T-helper 1 cell (primary cell): ENCODE data around the gene SH3YL1.
A peak's percentile ranks its signal among the peaks of the same experiment; 100 is the strongest.

Experiments used
- DNase-seq, 5 donors: peaks; one replicate each; pipeline ENCODE4 v3.0.0-alpha.2; 2012 to 2020

SH3YL1 gene

DNA sequence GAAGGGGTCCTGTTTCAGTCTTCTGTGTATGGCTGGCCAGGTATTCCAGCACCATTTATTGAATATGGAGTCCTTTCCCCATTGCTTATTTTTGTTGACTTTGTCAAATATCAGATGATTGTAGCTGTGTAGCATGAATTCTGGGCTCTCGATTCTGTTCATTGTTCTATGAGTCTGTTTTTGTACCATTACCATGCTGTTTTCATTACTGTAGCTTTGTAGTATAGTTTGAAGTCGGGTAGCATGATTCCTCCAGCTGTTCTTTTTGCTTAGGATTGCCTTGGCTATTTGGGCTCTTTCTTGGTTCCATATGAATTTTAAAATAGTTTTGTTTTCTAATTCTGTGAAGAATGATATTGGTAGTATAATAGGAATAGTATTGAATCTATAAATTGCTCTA is 6.0 kb downstream of the SH3YL1 start:
- no peak for DNase-seq

DNA sequence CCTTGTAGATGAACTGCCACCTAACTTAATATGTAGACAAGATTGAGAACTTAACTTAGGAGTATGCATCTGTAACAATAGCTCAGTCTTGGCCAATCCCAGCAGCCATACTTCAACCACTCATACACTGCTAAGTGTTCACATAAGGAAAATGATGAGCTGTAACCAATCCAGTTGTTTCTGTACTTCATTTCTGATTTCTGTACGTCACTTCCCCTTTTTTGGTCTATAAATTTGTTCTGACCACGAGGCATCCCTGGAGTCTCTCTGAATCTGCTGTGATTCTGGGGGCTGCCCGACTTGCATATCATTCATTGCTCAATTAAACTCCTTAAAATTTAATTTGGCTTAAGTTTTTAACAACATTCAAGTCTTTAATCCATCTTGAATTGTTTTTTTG is 6.4 kb downstream of the SH3YL1 start:
- no peak for DNase-seq

DNA sequence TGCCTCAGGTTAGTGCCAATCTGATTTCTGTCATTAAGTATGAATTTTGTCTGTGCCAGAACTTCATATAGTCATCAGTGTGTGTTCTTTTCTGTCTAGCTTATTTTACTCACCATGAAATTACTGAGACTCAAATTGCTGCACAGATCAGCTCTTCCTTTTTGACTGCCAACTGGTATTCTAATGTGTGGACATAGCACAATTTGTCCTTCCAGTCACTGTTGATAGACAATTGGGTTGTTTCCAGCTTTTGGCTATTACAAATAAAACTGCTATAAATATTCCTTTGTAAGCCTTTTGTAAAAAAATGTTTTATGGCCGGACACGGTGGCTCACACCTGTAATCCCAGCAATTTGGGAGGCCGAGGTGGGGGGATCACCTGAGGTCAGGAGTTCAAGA is 7.7 kb downstream of the SH3YL1 start:
- no peak for DNase-seq

DNA sequence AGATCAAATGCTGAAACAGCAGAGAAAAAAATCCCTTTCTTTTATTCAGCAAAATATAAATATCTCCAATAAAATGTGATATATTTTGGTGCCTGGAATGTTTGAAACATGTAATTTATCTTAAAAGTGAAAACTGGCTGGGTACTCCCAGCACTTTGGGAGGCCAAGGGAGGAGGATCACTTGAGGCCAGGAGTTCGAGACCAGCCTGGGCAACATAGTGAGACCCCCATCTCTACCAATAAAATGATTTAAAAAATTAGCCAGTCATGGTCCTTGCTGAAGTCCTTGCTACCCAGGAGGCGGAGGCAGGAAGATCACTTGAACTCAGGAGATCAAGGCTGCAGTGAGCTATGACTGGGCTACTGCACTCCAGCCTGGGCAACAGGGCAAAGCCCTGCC is 8.6 kb downstream of the SH3YL1 start:
- no peak for DNase-seq

DNA sequence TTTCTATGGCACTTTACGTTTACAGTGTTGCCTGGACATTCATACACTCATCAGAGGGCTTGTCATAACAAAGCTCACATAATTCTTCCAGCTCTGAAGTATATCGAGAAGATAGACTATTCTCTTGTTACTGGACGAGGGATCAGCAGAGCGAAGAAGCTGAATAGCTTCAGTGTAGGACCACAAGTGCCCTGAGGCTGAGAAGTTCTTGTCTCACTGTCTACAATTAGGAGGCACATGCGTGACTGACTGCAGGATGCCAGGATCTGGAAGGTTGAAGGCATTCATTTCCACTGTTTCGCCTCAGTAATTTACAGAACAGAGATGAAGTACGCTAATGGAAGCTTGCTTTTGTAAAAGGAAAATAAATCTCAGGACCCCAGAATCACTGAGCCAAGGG is 9.6 kb downstream of the SH3YL1 start:
- no peak for DNase-seq

DNA sequence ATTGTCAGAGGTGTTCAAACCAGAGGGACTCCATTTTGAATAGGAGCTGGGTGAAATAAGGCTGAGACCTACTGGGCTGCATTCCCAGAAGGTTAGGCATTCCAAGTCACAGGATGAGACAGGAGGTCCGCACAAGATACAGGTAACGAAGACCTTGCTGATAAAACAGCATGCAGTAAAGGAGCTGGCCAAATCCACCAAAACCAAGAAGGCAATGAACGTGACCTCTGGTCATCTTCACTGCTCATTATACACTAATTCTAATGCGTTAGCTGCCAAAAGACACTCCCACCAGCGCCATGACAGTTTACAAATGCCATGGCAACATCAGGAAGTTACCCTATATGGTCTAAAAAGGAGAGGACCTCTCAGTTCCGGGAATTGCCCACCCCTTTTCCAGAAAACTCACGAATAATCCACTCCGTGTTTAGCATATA is 10.6 kb downstream of the SH3YL1 start:
- no peak for DNase-seq

DNA sequence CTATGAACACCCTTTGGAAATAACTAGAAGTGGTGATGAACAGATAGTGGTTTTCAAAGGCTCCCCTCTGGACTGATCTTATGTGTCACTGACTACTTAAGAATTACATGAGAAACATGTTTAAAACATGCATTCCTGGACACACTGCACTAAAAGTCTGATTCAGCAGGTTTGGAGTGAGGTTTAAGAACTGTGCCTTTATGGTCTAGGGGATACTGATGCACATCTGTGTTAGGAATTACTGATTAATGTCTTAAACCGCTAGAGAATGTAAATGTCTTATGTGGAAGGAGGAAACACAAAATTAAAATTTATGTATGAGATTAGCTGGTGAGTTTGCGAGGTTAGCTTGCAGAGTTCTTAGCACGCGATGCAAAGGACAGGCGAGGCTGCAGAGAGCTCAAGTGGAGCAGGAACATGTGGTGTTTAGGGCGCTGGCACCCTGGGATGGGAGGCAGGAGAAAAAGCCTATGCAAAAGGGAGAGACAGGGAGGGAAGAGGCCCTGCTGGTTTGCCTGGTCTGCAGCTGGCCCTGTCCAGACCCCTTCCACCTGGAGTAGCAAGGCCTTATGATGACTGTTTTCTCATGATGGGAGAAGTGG is 11.7 kb downstream of the SH3YL1 start:
- no peak for DNase-seq

DNA sequence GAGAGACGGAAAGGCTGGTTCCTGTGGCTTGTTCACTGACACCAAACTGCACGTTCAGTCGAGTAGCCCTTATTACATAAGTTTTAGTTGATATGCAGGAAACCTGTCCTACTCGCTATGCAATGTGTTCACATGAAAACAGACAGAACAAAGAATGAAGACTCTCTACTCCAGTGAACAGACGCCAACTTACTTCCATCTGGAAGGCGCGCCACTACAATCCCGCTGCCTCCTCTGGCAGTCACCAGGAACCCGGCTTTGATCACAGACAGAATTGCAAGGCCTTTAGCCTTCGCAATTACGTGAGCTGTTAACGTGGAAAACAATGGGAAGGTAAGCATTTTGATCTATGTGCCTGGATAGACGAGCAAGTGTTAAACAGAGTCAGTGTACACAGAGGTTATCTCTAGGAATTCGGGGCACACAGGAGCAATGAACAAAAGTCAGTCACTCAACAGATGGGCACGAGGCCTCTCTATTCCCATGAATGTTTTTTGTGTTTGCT is 14.2 kb downstream of the SH3YL1 start:
- DNase-seq = no peak

DNA sequence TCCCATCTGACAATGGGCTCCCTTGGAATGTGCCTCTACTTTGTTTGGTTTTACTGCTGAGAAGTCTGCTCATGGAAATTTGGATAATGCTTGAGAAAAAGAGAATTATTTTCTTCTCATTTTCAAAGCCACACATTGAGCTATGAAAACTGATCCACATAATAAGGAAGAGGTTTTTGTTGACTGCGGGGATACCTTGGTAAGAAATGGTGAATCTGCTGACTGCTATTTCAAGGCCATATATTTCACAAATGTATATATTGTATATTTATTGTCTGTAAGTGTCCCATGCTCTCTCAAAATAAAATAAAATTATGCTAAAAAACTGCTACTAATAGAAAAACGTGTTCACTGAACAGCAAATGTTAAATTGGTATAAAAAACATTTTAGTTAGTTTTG is 15.1 kb downstream of the SH3YL1 start:
- no peak for DNase-seq

DNA sequence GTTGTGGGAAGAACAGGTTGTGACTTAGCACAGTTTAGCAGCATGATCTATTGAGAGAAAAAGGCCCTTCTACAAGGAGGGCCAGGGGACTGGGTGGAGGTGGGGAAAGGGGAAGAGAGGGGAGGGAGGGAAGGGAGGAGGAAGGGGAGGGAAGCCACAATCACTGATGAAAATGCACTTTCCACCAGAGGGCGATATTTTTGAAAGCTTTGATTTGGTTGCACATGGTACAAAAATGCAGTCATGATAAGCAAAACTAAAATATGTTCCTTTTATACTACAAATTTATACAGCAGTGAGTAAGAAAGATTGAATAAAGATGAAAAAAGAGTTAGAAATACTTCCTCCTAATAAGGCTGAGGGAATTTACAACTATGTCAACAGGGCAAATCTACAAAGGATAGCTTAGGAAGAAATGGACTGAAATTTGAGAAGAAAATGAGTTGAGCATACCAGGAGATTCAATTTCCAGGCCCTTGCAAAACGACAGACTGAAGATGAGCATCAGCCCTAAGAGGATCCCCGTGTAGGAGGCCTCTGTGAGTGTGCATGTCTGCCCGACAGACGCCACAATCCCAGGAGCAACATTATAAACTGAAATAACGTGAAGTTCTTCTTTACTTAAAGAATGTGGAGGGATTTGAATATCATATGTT is 17.2 kb downstream of the SH3YL1 start:
- peak in 3 of 5 donors; percentile 24 to 33 (median 32) for DNase-seq

DNA sequence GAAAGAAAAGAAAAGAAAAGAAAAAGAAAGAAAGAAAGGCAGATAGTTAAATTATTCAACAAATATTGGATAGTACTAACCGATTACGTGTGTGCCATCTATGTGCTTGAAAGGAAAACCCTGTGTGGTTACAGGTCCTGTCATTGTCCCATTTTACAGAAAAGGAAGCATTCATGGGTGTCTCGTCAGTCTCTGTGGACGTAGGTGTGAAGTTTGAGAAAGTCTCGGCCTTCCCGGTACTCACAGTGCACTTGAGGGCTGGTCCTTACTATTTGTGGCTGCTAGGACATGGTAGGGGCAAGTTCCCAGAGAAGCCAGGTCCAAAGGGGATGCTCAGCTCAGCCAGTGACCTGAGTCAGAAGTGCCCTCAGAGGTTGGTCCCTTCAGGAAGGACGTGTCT is 19.3 kb downstream of the SH3YL1 start:
- DNase-seq = no peak

DNA sequence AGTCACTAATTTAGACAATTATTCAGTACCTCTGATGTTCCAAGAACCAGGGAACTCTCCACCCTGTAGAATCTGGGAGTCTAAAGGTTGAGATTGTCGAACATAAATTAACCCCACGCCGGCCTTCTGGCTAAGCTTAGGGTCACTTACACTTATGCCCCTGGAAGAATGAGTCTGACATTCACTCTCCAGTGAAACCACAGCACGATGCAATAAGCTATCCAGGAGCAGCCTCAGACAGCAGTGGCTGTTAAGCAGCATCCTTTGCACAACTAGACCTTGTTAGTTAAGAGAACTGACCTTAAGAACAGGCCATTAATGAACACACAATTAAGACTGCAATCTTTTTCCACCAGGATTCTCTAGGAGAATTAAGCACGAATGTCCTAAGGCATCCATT is 25.0 kb downstream of the SH3YL1 start:
- DNase-seq = no peak

DNA sequence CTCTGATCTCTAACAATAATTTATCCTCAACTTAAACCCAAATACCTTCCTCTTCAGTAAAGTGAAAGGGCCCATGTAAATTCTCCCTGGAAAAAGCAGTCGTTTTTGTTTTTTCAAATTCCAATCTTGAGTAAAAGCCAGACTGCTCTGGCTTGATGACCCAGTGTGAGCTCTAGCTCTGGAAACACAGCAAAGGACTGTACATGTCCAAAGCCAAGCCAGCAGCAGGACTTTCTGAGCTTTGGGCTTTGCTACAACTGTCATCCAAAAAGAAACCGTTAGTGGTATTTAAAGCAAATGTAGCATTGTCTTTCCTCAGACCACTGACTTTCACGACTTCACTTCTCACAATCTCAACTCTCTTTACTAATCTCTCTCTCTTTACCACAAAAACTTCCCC is 25.4 kb downstream of the SH3YL1 start:
- no peak for DNase-seq

DNA sequence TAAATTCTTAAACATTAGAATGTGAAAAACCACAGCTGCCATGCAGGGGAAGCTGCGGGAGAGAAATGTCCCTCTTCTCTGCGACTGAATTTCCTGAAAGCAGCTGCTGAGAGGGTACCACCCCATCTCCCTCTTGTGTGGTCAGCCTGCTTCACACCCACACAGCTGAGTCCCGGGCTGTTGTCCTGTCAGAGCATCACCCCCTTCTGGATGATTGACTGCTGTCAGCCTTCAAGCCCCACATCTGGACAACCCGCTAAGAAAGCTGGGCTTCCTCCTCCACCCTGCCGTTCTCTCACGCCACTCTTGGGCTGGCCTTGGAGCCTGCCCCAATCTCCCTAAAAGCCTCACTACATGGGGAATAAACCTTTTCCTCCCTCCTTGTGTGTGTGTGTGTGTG is 26.0 kb downstream of the SH3YL1 start:
- no peak for DNase-seq

DNA sequence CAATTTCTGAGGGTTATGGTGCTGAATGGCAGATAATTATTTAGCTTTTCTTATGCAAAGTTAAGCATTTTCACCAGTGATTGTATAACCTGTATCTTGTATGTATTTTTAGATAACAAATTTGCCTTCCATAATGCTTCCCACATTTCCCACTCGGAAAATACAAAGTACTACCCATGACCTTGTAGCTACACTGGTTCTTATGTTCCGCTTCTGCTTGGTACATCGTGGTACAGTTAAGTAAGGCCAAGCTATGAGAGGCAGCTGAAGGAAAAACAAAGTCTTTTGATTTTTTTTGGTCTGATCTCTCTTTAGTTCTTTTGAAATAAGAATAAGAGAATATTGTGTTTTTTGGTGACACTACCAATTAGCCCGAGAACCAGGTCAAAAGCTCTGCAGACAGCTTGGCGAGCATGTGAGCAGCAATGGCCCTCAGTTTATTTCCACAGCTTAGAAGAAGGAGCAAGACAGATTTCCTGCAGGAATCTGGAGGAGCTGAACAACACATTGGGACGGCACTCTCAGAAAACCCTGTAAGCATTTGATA is 26.8 kb downstream of the SH3YL1 start:
- no peak for DNase-seq

DNA sequence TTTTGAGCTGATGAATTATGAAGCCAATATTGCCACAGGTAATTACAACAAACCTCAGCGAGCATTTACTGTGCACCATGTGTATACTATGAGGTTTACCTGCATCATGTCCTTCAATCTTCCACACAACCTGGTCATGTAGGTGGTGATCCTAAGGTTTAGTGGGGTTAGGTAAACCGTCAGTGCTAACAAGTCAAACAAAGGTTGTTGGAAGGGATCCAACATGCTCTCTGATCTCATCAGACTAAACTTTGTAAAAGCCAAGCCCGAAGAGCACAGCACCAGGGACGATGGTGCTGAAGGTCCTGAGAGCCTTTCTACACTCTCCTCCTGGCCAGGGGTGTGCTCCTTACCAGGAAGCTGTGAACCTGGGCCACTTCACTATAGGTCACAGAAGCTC is 29.4 kb downstream of the SH3YL1 start:
- DNase-seq = no peak

DNA sequence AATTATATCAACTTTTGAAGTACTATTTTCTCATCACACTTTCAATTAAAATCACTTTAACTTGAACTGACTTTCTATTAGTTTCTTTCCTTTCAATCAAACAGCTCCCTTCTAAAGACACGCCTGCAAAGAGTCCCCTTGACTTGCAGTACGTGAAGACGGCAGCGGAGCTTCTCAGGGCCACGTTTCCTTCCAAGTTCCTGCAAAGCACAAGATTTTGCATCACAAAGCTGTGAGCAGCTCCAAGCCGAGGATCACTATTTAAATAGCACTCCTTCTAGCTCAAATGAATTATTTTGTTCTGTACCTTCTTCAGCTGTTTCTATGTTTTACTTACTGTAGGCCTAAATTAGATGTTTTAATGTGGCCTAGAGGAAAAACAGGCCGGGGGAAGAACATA is 30.8 kb downstream of the SH3YL1 start:
- no peak for DNase-seq

DNA sequence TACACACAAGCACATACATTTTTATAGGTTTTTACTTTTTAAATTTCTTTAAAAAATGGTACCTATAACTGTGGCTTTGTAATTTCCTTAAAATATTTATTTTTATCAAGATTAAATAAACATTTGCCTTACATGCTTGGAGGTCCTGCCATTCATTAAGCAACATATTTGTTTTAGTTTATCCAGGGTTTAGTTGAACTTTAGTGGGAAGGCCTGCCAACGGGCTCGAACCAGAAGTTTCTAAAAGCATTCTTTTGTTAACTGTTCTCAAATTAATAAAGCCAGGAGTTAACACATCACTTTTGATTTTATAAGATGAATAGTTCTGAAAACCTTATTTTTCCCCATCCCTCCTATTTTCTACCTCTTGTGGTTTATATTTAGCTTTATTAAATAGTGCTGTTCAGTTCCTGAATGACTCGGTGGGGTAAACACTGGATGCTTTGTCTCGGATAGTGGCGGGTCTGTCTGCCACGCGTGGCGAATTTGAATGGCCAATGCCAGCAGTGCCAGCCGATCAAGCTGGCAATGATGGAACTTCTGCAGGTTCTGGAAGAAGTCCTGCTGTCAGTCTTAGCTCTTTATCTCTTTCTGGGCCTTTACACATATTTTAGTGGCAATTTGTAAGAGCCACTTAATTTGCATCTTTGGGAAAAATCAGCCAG is 32.2 kb downstream of the SH3YL1 start:
- DNase-seq = no peak

DNA sequence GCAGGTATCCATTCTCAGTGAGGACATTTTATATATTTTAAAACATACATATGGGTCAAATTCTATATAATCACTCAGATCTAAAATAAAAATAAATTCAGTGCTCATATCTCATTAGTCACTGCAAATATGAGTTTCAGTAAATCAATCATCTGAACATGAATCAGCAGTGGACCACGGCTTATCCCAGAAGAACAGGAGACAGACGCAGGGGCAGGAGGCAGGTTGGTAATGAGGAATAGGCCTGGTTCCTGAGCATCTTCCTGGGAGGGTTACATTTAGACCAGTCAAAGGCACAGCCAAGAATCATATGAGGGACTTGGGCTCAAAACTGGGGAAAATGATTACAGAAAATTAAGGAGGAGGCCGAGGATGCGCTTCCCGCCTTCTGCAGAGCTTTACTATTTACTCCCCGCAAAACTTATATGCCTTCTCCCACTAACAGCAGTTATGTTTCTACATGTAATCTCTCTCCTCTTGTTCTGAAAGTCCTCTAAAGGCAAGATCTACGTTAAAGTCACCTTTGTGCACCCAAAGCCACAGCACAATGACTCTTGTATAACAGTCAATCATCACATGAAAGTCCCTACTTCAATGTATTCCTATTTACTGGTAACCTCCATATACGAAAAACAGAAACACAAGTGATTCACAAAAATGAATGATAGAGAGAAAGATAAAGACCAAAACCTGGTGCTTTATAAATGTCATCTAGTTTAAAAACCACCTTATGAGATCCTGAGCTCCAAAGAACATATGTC is 35.1 kb downstream of the SH3YL1 start:
- no peak for DNase-seq

DNA sequence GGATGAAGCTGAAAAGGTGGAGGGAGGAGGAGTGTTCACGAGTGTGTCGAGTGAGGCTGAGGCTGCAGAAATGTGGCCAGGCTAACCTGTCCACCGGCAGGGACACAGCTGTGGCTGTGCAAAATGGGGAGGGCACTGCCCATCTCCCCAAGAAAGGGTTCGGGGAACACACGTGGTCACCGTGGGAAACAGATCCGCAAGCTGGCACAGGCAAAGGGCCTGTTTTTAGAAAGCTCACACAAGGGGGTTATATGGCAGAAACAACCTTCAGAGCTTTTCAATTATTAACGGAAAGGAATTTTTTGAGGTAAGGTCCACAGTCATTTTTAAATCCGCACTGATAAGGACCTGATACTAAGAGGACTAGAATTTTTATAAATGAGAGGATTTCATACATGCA is 35.7 kb downstream of the SH3YL1 start:
- no peak for DNase-seq

DNA sequence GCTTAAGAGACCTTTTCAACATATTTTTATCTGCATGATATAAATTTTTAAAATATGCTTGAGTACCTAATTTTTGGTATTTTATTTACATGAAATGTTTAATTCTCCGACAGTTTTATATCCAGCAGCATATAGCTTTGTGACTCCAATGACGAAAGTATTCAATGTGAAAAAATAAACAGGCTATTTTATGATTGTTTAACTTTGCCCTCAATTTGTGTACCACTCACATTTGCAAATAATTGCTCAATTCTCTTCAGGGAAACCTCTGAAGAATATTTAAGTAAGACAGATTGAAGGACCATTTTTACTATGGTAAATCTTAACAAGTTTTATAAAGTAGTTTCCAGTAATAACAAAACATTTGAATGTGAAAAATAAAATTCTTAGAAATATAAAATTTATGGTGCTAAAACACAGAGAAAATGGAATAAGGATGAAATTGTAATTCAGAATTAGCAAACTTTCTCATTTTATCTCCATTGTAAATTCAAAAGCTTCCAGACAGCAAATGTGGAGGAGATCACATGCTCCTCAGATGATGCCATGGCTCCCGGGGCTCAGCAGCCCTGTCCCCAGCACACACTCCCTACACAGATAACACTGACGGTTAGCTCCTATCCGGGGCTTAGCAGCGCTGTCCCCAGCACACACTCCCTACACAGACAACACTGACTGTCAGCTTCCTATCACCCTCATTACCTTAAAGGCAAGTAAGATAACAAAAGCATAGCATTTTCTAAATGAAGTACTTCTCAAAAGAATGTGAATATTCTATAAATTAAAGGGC is 39.7 kb downstream of the SH3YL1 start:
- no peak for DNase-seq

DNA sequence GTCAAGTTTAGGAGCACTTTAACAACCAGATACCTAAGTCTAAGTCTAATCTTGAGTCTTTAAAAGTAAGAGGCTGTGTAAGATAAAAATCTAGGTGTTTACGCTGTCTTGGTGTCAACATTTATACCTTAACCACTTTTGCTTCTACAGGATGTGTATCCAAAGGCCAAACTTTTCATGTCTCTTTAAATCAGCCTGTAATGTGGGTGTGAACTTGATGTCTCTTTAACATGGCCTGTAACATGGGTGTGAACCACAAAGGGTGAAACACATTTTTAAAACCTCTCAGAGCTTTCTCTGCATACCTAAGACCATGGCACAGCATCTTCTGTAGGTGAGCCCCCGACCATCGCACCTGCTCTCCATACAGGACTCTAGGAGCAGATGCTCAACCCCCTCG is 40.4 kb downstream of the SH3YL1 start:
- DNase-seq = no peak
